Suppressor macrophage treated with lipopolysaccharide for 4 hours (primary cell): ENCODE measurements around the gene KPNA5.
"Not testable (repeated sequence)": the region's sequence is repeated elsewhere in the genome, so short reads cannot be mapped to it uniquely, and the experiment has no call there.

Experiments
- DNase-seq: peaks from one replicate; pipeline ENCODE4 v3.0.0-alpha.2; 2020

KPNA5 gene

DNA sequence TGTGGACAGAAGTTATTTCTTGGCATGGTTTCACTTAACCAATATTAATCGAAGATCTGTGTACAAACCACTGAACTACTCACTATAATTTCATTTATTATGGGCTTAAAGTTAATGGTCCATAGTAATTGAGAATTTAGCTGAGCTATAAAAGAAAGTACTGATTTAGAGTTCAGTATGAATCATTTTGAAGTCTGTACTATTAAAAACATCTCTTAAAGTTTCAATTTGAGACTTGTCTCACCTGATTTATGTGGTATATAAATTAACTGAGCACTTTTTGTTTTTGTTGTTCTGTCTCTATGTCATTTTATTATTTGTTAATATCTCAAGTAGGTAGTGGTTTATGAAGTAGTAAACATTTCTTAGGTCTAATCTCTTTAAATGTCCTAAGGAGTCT is 24.9 kb downstream of the KPNA5 start:
- DNase-seq = no peak

DNA sequence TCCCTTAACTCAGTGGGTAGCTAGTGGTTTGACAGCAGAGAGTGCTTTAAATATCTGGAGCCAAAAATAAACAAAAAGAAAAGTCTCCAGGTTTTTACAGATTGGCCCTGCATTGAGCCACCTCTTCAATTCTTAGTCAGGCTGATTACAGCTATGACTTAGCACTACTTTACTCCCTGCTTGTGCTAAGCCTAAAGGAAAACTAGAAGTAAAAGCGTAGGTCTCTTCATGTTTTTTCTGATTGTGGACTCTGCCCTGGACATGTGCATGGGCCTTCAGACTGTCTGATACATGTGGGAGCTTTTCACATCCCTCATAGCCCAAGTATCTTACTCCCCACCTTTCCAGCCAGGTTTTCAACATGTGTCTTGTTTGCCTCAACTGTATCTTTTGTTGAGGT is 33.3 kb downstream of the KPNA5 start:
- no peak for DNase-seq

DNA sequence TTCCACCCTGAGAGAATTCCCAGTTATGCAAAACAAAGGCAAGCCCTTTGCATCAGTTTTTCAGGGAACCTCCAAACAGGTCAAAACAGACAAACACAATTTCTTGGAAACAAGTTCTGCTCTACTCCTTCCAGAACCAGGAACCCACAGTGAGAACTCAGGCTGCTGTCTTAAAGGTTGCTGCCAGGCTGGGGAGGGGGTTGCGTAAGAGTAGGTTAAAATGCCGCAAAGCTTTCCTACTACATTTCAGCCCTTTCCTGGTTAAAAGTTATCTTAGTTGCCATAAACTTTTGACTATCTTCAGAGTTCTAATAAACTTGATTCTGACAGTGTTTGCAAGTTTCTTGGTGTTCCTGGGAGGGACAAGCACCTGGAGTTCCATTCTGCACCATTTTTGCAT is 33.8 kb downstream of the KPNA5 start:
- peak; percentile 6 for DNase-seq

DNA sequence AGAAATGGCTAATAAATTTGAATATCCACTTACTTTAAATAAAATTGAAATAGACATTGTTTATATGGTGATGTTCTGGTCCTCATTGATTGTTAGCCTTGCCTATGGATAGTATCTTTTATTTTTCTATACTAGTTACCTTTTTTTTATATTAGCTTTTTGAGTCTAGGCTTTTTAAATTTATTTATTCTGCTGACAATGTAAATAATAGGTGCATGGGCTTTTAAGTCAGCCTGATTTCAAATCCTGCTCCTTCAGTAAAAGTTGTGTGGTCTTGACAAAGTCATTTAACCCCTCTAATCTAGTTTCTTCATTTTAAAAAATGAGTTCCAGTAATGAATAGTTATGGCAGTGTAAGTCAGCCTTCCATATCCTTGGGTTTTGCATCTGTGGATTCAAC is 45.9 kb downstream of the KPNA5 start:
- no peak for DNase-seq

DNA sequence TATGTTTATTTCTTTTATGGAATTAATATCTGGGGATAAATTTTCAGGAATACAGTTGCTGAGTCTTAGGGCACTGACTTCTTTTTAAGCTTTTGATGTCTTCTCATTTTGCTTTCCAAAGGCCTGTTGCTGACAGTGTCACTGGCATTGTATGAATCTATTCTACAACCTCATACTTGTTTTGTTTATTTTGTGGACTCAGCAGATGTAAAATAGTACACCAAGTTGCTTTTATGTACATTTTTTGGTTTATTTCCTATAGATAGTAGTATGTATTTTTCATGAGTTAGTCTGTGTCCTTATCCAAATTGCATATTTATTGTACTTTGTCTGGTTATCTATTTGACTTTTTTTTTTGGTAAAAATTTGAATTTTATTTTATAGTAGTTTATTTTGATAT is 49.5 kb downstream of the KPNA5 start:
- DNase-seq = no peak

DNA sequence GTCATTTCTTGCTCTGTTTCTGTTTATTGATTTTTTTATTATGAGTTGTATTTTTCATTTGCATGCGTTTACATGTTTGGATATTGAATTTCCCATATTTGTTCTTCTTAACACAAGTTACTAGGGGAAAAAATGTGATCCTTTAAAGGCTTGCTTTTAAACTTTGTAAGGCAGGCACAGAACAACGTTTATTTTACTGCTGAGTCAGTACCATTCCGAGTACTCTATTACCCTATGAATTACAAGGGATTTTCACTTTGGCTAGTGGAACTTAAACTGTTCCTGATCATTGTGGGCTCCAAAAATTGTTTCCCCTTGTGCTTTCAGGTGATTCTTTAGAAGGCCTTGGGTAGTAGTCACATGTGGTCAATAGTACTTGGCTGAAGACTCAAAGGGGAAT is 56.0 kb downstream of the KPNA5 start:
- no peak for DNase-seq

DNA sequence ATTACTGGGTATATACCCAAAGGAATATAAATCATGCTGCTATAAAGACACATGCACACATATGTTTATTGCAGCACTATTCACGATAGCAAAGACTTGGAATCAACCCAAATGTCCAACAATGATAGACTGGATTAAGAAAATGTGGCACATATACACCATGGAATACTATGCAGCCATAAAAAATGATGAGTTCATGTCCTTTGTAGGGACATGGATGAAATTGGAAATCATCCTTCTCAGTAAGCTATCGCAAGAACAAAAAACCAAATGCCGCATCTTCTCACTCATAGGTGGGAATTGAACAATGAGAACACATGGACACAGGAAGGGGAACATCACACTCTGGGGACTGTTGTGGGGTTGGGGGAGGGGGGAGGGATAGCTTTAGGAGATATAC is 59.5 kb downstream of the KPNA5 start:
- not testable (repeated sequence) for DNase-seq

DNA sequence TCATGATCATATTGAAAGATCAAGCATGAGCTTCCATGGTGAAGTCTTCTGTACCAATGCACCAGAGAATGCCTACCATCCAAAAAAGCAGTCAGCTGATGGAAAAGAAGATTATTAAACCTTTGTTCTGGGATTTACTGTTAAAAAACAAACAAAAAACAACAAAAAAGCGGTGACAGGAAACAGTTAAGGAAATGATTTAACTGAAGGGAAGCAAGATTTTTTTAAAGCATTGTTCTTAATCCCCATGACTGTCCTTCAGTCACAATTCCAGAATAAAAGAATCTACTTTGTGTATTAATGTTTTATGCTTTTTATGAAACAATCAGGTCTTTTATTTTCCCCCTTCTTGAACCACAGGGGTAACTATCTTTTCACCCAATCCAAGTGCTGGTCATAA is 60.6 kb downstream of the KPNA5 start:
- DNase-seq = no peak

DNA sequence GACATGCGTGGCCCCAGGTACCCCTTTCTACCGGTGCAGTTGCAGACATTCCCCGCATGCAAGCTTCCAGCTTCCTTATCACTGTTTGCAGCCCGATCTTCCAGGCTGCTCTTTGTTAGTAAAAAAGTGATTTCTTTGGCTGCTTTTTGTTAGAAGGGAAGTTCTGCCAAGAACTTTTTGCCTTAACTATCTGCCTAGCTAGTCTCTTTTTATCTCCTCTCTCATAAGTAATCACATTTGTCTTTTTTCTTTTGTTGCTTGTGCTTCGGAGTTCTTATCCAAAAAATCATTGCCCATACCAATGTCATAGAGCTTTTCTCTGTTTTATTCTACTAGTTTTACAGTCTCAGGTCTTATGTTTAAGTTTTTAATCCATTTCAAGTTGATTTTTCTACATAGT is 64.2 kb downstream of the KPNA5 start:
- DNase-seq = no peak

DNA sequence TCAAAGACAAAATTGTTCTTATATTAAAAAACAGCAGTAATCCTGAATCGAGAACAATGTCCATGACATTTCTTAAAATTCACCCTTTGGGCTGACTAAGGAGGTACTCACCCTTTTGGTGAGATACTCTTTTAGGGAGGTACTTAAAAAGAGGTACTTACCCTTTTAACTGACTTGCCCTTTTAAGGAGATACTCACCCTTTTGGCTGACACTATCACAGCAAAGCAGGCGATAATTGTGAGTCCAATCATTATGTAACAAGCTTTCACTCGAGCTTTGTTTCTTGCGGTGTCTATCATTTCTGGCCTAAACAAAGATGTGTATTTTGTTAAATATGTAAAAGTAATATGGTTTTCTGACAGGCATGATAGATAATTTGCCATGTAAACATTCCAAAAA is 80.8 kb downstream of the KPNA5 start:
- DNase-seq = no peak

DNA sequence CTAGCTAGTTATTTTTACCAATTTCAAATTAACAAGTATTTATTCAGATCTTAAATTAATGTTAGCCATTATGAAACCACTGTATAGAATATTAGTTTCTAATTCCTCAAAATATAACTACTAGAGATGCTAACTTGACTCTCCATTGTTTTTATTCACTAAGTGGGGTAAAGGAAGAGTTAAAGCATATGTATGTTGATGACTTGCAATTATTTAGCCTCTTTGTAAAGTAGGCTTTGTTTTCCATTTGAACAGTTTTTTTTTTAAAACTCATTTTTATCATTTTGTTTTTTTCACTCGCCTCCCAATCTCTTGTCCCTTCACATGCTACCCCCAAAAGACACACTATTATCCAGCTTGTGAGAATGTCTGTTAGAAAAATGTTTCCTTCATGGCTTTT is 81.2 kb downstream of the KPNA5 start:
- no peak for DNase-seq

DNA sequence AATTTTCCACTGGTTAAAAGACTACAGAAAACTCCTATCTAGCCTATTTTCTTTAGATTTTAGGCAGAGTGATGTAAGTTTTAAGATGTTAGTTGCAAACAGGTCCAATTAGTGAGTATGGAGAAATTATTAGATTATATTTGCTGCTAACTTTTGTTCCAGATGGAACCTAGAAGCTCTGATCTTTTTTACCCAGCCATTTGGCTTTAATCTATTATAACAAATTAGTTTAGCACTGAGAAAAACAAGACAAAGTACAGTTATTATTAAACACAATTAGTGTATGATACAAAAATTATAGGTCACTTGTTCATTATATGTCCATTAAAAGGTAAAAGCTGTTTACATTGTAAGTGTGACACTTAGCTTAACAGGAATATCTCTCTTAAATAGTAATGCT is 82.0 kb downstream of the KPNA5 start:
- DNase-seq = no peak

DNA sequence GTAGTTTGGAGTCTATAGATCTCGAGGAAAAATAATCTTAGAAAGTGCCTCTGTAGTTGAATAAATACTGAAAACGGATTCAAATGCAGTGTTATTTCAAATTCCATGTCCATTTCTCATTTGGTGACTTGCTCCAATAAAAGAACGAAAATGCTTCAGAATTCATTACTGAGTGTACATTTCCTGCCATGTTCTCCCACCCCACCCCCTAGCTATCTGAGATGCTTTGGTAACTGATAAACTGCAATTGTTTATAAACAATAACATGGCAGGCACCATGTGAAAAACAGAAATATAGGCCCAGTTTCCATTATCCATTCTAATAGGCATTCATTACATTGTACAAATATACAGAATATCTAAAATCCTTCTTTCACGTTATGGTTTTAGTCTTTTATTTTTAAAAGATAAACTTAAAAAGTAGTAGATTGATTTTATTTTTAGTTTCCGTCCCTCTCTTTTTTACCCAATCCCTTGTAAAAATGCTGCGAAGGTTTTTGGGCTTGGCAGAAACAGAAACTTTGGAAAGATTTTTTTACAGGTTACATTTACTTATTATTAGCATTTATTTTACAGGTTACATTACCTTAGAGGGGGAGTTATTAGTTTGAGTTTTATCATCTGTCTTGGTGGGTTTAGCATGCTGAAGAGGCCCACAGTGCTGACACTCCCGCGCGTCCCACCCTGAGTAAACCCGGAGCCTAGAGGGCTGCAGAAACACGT is 83.1 kb downstream of the KPNA5 start:
- DNase-seq = no peak

DNA sequence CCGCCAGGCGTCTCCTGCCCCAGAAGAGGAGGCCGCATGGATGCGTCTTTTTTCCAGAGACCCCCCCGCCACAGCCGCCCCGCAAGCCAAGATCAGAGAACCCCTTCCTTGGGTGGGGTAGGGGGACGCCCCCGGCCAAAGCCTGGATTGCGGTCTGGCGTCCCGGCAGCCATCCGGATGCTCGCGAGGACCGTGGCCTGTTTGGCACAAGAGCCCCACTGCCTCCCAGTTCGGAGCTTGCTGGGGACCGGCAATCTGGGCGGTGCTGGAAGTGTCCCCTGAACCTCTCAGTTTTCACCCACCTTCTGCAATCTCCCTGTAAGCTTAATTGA is 83.6 kb downstream of the KPNA5 start:
- no peak for DNase-seq

DNA sequence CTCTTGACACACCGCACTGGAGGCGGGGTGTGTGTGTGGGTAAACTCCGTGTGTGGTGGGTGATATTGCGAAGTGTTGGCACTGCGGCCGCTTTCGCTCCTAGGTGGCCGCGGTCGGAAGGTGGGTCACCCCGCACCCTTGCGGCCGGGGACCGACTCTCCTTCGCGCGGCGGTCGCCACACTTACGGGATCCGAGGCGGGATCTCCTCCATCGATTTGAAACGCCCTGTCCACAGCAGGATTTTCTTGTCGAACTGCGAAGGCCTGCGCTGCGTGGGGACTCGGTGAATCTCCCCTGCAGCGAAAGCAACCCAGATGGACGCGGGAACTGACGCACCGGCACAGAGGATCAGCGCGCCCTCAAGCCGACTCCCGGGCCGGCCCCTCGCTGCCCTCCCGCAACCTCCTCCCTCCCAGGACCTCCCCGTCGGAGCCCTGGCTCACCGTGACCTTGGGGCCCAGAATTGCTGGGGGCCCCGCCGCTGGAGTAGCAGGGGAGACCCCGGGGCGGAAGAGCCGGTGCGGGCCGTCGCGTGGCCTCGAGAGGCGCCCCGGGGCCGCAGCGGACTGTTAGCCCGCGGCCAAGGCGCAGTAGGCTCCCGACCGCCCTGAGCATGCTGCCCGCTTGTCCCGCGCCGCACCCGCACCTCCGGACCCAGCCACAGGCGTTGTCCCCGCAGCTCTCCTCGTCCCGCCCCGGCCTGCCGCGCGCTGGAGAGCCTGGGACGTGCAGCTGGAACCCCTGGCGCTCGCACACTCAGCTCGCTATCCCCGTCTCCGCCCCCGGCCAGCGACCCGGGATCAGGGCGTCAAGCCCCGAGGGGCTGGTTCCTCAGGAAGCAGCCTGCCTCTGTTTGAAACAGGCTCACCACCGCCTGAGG is 84.2 kb downstream of the KPNA5 start, which contains the start of gene FAM162B:
TSS of gene FAM162B (minus strand) at position 759 of the 881 bp plus-strand sequence. CDS start at position 616, 143 bp downstream.
- no peak for DNase-seq

DNA sequence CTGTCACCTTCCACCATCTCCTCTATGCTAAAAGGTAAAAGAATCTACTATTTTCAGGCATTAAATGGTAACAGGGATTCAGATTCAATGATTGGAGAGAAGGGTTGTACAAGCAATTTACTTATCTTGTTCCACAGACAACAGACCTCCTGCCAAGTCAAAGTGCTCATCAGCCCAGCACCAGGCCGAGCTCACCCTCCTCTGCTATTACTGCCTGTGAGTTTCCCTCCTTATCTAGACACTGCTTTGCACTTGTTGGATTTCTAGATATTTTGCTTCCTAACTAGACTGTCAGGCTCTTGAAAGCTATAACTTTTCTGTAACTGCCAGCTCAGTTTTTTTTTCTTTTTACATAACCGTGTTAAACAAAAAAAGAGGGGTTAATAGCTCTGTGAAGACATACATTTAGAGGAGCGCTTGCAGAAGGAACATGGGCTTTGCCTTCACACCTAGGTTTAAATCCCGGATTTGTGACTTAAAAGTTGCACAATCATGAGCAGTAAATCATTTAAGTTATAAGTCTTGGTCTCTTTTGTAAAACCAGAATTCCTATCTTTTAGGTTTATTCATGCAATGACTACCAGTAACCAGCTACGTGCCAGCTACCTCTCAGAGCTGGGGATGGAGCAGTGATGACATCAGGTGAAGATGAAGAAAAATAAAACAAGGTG is 85.6 kb downstream of the KPNA5 start:
- DNase-seq = no peak

DNA sequence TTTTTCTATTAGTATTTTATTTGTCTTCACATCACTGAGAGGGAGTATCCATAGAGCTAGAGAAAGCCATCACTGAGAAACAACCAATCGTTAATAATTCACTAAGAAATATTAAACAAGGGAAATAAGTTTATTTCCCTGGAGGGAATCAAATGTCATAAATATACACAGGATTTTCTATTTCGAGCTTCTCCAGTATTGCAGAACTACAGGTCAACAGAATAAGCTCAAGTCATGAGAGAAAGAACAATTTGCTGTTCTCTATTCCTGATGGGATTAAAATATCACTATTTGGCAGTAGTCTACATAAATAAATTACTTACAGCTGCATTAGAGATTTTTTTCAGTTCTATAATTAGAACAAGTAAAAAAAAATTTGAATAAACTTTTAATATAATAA is 86.7 kb downstream of the KPNA5 start:
- DNase-seq = no peak

DNA sequence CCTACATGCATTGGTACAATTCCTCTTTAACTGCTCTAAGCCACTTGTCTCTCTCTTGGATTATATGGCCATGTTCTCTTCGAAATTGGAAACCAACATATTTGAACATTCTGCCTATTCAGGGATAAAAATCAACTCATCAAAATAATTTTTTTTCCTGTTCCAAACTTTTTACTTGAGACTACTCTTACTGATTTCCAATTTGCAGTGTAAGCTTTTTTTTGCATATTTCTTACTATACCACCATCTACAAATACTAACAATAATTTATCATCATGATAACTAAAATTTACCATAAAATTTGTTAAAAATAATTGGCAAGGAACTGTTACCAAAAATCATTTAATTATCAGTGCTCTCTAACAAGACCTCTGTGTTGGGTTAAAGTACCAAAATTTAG is 91.4 kb downstream of the KPNA5 start:
- DNase-seq = no peak

DNA sequence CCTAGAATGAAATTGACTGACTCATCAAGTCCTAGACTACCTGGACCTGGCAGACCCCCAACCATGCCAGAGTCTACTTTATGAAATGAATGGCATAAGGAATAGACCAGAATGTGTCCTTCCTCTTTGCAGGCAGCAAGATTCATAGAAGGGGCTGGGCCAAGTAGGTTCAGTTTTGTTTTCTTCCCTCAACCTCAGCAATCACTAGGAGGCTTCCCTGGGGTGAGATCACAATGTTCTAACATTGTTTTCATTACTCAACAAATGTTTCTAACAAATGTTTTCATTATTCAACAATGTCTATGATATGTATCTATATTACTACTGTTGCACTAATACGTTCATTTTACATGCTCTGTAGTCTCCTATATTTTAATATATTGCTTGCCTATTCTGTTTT is 92.9 kb downstream of the KPNA5 start:
- DNase-seq = peak; percentile 12

DNA sequence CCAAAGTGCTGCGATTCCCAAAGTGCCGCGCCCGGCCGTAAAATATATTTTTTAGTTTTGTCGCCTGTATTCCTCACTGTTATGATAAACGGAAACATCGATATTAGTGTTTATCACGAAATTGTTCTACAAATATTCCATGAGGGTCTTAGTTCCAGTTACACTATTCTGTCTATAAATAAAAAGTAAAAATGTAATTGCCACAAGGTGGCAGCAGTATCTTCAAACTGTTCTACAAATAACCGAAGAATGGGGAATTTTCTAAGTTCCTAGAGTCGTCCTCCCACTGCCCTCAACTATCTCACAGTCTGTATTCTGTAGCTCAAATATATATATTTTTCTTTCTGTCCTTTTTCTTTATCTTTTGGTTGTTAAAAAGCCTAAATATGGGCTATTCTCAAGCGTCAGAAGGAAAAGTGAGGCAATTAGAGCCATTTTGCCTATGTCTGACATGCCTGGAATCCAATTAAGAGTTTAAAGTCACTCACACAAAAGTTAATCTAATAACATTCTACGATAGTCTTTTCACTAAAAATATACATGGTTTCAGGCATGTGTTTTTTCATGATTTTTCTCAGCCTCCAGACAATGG is 98.7 kb downstream of the KPNA5 start:
- peak; percentile 49 for DNase-seq

DNA sequence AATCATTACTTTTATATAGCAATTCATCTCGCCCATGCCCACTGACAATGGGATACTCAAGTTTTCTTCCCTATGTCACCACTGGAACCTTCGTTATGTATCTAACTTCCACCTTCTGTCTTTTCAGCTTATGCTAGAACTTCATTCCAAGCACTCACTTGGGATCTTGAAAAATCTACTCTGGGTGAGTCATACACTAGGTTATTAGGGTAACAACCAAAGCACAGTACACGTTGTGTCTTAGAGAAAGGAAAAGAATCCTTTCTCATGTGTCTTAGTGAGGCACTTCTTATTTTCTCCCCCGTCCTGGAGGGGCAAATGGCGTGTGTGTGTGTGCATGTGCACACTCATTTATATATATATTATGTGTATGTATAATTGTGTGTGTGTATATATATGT is 102.8 kb downstream of the KPNA5 start:
- DNase-seq = no peak
